SK-N-SH treated with all-trans-retinoic acid at 6 μM for 48 hours (cell line): ENCODE results near the gene ATRNL1.

Experiments used
- ARNTL ChIP-seq: fragments of 450-650 bp; formaldehyde crosslinking; IDR thresholded peaks from 2 replicates; pipeline ENCODE4 v1.5.0; 2020; ENCODE audit warnings: low read depth, mild to moderate bottlenecking, moderate library complexity, borderline replicate concordance
- CSDC2 ChIP-seq: fragments of 250-450 bp; sonication (Bioruptor Pico); IDR thresholded peaks from 2 replicates; pipeline ENCODE4 v1.5.0; 2020; ENCODE audit warnings: mild to moderate bottlenecking, moderate library complexity
- OSR1 ChIP-seq: fragments of 250-450 bp; sonication (Bioruptor Pico); IDR thresholded peaks from 2 replicates; pipeline ENCODE4 v1.8.0; 2022; ENCODE audit warnings: moderate library complexity, mild to moderate bottlenecking, inconsistent platforms
- PPARA ChIP-seq: fragments of 250-450 bp; sonication (Bioruptor Pico); IDR thresholded peaks from 2 replicates; pipeline ENCODE4 v1.5.0; 2020; ENCODE audit warnings: mild to moderate bottlenecking, borderline replicate concordance
- ZC3H10 ChIP-seq: fragments of 250-450 bp; sonication (Bioruptor Pico); IDR thresholded peaks from 2 replicates; pipeline ENCODE4 v1.5.1; 2021; ENCODE audit warnings: mild to moderate bottlenecking, moderate library complexity
- TF ChIP-seq, protein P1 (sequence below): fragments of 250-450 bp; sonication (Bioruptor Pico); IDR thresholded peaks from 2 replicates; pipeline ENCODE4 v1.8.0; 2020; ENCODE audit warnings: mild to moderate bottlenecking, moderate library complexity, borderline replicate concordance
- TF ChIP-seq, protein P2 (sequence below): fragments of 250-450 bp; sonication (Bioruptor Pico); IDR thresholded peaks from 2 replicates; pipeline ENCODE4 v1.5.1; 2020; ENCODE audit warnings: low read depth, mild to moderate bottlenecking, moderate library complexity
- TF ChIP-seq, protein P3 (sequence below): fragments of 250-450 bp; sonication (Bioruptor Pico); IDR thresholded peaks from 2 replicates; pipeline ENCODE4 v1.8.0; 2021; ENCODE audit warnings: low read depth, mild to moderate bottlenecking, moderate library complexity, borderline replicate concordance

DNA sequence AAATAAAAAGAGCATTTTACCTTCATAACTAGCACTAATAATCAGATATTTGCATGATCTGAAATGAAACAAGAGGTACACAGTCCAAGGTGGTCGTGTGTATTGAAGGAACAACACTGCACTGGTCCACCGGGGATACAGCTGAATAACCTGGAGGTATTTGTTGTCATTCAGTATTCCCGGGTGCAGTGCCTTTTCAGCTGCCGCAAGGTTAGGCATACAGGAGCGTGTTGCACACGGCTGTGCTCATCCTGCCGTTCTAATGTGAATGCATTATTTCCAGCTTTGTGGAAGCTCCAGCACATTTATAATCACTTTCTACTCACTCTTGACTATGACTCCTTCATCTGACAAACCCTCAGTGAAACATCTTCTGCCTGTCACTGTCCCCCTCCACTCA, 802.0 kb downstream of the ATRNL1 start:
- TF ChIP-seq OSR1 (CRISPR knock-in tag) (no peak), CSDC2 (CRISPR knock-in tag) (no peak), PPARA (CRISPR knock-in tag) (no peak), ZC3H10 (CRISPR knock-in tag) (no peak), ARNTL (no peak)
- TF ChIP-seq, protein P1, sequence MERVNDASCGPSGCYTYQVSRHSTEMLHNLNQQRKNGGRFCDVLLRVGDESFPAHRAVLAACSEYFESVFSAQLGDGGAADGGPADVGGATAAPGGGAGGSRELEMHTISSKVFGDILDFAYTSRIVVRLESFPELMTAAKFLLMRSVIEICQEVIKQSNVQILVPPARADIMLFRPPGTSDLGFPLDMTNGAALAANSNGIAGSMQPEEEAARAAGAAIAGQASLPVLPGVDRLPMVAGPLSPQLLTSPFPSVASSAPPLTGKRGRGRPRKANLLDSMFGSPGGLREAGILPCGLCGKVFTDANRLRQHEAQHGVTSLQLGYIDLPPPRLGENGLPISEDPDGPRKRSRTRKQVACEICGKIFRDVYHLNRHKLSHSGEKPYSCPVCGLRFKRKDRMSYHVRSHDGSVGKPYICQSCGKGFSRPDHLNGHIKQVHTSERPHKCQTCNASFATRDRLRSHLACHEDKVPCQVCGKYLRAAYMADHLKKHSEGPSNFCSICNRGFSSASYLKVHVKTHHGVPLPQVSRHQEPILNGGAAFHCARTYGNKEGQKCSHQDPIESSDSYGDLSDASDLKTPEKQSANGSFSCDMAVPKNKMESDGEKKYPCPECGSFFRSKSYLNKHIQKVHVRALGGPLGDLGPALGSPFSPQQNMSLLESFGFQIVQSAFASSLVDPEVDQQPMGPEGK, result no peak
- TF ChIP-seq, protein P2, sequence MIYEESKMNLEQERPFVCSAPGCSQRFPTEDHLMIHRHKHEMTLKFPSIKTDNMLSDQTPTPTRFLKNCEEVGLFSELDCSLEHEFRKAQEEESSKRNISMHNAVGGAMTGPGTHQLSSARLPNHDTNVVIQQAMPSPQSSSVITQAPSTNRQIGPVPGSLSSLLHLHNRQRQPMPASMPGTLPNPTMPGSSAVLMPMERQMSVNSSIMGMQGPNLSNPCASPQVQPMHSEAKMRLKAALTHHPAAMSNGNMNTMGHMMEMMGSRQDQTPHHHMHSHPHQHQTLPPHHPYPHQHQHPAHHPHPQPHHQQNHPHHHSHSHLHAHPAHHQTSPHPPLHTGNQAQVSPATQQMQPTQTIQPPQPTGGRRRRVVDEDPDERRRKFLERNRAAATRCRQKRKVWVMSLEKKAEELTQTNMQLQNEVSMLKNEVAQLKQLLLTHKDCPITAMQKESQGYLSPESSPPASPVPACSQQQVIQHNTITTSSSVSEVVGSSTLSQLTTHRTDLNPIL (CRISPR knock-in tag), result no peak
- TF ChIP-seq, protein P3, sequence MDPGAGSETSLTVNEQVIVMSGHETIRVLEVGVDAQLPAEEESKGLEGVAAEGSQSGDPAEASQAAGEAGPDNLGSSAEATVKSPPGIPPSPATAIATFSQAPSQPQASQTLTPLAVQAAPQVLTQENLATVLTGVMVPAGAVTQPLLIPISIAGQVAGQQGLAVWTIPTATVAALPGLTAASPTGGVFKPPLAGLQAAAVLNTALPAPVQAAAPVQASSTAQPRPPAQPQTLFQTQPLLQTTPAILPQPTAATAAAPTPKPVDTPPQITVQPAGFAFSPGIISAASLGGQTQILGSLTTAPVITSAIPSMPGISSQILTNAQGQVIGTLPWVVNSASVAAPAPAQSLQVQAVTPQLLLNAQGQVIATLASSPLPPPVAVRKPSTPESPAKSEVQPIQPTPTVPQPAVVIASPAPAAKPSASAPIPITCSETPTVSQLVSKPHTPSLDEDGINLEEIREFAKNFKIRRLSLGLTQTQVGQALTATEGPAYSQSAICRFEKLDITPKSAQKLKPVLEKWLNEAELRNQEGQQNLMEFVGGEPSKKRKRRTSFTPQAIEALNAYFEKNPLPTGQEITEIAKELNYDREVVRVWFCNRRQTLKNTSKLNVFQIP (CRISPR knock-in tag), result no peak
